VCaP (cell line): ENCODE data around the gene FOXD3.

Source experiments
- H3K27ac ChIP-seq: fragments of 450-650 bp; 2 replicates; pipeline ENCODE4 v1.5.1; 2017
- CTCF ChIP-seq: fragments of 450-650 bp; conservative IDR thresholded peaks from 2 replicates; pipeline ENCODE4 v1.5.1; 2017; ENCODE audit warnings: mild to moderate bottlenecking, moderate library complexity

FOXD3 gene

DNA sequence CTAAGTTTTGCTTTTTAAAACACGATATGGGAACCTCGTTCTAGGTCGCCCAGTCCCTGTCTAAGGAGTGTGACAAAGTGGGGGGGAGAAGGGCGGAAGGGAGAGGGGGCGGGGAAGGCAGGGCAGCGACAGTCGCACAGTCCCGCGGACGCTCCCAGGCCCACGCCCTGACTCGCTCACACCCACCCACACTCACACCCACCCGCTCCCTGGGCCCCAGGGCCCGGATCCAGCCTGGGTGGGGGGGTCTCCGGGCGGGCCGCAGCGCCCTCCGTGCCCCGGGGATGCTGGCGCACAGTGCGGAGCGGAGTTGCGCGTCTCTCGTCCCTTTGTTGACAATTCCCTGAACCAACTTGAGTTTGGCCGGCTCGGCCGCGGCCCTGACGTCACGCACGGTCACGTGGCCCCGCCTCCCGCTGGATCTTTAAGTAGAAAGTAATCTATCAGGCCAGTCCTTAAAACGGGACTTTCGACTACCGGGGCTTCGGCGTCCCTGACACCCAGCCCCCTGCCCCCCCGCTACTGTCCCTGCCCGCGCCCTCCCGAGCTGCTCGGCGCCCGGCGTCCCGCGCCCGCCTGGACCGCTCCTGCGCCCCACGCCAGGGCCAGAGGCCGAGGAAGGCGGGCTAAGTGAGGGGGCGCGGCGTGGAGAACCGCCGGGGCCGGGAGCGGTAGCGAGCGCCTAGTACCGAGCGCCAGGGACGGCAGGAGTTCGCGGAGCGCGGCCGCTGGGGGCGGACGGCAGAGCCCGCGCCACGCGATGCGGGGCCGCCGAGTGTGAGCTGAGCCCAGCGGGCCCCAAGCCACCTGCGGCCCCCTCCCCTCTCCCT, at the start of gene FOXD3:
Gene FOXD3, plus strand, starts transcription at position 454 of the 830 bp plus-strand sequence. CDS start 492 bp downstream, outside the sequence.
- peak within 1 kb of the TSS; percentile 86 for H3K27ac ChIP-seq
- TF ChIP-seq CTCF = 0 out of 2 replicates have a peak, but pooled peaks have one; percentile 7

DNA sequence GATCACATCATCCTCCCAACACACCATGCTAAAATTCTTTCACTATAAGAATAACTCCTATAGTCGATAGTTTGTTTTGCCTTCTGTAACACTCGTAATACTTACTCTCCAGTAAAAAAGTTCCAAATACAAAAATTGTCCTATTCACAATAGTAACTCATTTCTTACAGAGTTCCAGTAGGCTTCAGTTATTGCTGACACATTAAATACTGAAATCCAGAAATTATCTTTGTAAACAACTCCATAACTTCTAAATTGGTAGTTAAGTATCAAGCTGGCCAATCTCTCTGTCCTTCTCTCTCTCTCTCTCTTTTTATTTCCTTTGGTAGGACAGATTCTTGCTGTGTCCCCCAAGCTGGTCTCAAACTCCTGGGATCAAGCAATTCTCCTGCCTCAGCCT, 49.6 kb upstream of the FOXD3 start:
- H3K27ac ChIP-seq = no peak overlapping the region
- TF ChIP-seq CTCF = no peak

DNA sequence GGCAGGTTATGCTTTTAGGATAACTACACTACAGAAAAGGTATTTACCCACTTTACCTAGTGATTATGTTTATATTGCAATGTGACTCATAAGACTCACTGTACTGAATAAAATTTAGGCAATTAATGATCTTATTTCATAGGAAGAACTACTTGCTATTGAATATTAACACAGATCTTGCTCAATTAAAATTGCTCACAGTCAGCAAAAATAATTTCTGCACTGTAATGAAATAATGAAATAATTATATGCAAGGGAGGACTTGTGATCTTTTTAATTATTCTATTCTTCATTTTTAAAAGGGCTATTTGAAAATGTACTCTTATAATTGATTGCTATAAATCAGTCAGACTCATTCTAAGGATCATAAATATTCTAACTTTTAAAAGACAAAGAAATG, 48.0 kb upstream of the FOXD3 start:
- no peak overlapping the region for H3K27ac ChIP-seq
- TF ChIP-seq CTCF = no peak

DNA sequence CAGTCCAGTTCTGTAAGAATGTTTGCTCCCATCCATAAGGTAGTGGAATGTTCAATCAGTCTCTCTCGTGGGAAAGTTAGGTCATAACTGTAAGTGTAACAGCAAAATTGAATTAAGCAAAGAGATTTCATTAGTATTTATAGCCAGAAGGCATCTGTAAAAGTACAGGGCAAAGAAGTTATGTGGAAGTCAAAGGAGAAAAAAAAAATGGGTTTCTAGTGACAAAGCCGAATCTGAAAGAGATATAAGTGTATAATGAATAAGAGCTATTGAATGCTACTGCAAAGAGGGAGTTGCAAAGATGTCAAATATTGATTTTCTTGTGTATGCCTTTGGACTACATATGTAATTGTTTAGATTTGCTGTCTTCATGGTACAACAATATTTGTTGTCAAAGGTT, 47.4 kb upstream of the FOXD3 start:
- TF ChIP-seq CTCF = no peak
- no peak overlapping the region for H3K27ac ChIP-seq

DNA sequence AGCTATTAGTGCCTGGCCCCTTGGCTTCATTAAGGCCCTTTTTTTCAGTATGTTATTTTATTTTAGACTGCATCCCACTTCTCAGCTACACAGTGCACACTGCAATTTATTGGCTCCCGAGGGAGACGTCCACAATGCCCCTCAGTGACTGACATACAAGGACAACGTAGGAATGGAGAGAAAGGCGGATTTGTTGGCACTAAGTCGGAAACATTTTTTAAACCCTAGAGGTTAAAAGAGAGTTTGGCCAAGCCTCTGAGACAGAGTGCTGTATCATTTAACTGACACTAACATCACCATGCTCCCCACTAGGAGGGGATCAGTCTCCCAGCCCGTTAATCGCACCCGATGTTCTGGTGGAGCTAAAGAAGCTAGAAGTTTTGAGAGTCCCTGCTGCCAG, 45.7 kb upstream of the FOXD3 start:
- H3K27ac ChIP-seq = no peak overlapping the region
- no peak for TF ChIP-seq CTCF

GRCh38 chr1:63277195-63278192, 44.9 kb upstream of the FOXD3 start:
- no peak for TF ChIP-seq CTCF

DNA sequence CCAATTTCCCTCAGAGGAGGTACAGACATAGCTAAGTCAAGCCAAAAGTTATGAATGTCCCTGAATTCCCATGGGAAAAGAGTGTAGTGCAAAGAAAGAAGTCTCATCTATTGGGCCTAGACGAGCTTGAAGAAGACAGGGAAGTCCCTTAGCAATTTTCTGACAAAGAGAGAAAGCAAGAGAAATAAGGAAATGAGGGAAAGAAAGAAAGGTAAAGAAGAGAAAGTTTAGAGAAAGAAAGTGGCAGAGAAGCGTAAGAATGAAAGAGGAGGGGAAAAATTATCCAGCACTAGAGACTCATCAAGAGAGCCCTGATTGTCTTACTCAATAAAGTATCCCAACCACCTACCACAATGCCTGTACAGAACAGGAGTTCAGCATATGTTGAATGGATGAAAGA, 40.6 kb upstream of the FOXD3 start:
- TF ChIP-seq CTCF = no peak
- no peak overlapping the region for H3K27ac ChIP-seq

More at GRCh38 chr1:63277195-63278192, 44.9 kb upstream of the FOXD3 start:
- H3K27ac ChIP-seq = no peak overlapping the region
